ENCODE measurements around the gene ESYT1.

ESYT1 gene

DNA sequence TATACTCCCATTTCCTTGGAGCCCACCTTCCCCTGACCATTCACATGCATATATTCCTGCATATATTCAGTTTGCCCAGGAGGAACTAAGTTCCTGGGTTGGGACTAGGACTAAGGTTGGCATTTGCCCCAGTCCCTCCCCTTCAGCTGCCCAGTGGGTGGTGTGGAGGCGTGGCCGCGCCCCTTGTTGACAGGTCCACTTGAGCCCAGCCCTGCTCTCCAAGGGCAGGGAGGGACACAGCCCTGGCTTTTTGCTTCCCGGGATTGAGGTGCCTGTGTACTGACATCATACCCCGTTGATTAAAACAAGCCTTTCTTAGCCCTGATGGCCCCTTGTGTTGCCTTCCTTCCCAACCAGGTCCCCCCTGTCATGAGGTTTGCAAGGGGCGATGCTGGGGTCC, 40.8 kb upstream of the ESYT1 start:
- H3K4me3 ChIP-seq (ENCODE audit: low read depth, low read length) = no peak overlapping the region
- TF ChIP-seq, protein P1, sequence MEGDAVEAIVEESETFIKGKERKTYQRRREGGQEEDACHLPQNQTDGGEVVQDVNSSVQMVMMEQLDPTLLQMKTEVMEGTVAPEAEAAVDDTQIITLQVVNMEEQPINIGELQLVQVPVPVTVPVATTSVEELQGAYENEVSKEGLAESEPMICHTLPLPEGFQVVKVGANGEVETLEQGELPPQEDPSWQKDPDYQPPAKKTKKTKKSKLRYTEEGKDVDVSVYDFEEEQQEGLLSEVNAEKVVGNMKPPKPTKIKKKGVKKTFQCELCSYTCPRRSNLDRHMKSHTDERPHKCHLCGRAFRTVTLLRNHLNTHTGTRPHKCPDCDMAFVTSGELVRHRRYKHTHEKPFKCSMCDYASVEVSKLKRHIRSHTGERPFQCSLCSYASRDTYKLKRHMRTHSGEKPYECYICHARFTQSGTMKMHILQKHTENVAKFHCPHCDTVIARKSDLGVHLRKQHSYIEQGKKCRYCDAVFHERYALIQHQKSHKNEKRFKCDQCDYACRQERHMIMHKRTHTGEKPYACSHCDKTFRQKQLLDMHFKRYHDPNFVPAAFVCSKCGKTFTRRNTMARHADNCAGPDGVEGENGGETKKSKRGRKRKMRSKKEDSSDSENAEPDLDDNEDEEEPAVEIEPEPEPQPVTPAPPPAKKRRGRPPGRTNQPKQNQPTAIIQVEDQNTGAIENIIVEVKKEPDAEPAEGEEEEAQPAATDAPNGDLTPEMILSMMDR (IDR thresholded peaks at IDR 0.05; ENCODE audit: borderline replicate concordance, insufficient read depth, low read depth, low read length) = no peak

DNA sequence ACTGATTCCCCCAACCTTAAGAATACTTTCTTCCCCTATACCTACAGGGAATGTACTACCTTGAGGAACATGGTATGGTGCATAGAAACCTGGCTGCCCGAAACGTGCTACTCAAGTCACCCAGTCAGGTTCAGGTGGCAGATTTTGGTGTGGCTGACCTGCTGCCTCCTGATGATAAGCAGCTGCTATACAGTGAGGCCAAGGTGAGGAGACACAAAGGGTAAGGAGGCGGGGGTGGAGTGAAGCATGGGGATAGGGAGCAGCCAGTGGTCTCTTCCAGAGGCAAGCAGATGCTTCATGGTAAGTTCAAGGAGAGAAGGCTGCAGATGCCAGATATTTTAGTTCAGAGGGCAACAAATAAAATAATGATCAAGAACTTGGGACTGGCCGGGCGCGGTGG, 30.3 kb upstream of the ESYT1 start:
- no peak overlapping the region for H3K4me3 ChIP-seq (ENCODE audit: low read depth, low read length)
- TF ChIP-seq, protein P1 (IDR thresholded peaks at IDR 0.05; ENCODE audit: borderline replicate concordance, insufficient read depth, low read depth, low read length) = no peak

DNA sequence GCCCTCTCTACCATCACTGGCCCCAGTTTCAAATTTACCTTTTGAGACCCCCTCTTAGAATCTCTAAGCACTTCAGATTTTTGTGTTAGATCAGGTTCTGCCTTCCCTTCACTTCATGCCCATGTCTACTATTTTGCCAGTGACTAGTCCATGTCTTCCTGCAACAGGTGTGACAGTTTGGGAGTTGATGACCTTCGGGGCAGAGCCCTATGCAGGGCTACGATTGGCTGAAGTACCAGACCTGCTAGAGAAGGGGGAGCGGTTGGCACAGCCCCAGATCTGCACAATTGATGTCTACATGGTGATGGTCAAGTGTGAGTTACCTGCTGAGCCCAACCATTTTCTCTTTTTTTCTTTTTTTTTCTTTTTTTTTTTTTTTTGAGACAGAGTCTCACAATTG, 29.5 kb upstream of the ESYT1 start:
- TF ChIP-seq, protein P1 (IDR thresholded peaks at IDR 0.05; ENCODE audit: borderline replicate concordance, insufficient read depth, low read depth, low read length) = no peak

DNA sequence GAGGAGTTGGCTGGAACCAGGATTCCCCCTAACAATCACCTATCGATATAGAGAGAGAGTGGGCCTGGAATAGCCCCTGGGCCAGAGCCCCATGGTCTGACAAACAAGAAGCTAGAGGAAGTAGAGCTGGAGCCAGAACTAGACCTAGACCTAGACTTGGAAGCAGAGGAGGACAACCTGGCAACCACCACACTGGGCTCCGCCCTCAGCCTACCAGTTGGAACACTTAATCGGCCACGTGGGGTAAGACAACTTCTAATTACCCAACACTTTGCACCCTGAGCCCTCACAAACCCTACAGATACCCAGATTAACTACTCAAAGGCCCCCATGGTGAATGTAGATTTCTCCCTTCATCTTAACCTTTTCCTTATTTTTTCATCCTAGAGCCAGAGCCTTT, 28.3 kb upstream of the ESYT1 start:
- TF ChIP-seq, protein P1 (IDR thresholded peaks at IDR 0.05; ENCODE audit: borderline replicate concordance, insufficient read depth, low read depth, low read length) = no peak
- no peak overlapping the region for H3K4me3 ChIP-seq (ENCODE audit: low read depth, low read length)

More for the DNA sequence above, 29.5 kb upstream of the ESYT1 start:
- no peak overlapping the region for H3K4me3 ChIP-seq (ENCODE audit: low read depth, low read length)

DNA sequence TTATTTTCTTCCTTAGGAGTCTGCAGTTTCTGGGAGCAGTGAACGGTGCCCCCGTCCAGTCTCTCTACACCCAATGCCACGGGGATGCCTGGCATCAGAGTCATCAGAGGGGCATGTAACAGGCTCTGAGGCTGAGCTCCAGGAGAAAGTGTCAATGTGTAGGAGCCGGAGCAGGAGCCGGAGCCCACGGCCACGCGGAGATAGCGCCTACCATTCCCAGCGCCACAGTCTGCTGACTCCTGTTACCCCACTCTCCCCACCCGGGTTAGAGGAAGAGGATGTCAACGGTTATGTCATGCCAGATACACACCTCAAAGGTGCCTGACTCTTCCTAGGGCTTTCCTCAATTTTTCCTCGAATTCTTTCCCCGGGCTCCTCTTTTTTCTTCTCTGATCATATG, 27.0 kb upstream of the ESYT1 start:
- H3K4me3 ChIP-seq (ENCODE audit: low read depth, low read length) = no peak overlapping the region
- TF ChIP-seq, protein P1 (IDR thresholded peaks at IDR 0.05; ENCODE audit: borderline replicate concordance, insufficient read depth, low read depth, low read length) = no peak

DNA sequence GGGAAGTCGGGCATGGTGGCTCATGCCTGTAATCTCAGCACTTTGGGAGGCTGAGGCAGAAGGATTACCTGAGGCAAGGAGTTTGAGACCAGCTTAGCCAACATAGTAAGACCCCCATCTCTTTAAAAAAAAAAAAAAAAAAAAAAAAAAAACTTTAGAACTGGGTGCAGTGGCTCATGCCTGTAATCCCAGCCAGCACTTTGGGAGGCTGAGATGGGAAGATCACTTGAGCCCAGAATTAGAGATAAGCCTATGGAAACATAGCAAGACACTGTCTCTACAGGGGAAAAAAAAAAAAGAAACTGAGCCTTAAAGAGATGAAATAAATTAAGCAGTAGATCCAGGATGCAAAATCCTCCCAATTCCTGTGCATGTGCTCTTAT, 25.4 kb upstream of the ESYT1 start:
- TF ChIP-seq, protein P1 (IDR thresholded peaks at IDR 0.05; ENCODE audit: borderline replicate concordance, insufficient read depth, low read depth, low read length) = no peak

DNA sequence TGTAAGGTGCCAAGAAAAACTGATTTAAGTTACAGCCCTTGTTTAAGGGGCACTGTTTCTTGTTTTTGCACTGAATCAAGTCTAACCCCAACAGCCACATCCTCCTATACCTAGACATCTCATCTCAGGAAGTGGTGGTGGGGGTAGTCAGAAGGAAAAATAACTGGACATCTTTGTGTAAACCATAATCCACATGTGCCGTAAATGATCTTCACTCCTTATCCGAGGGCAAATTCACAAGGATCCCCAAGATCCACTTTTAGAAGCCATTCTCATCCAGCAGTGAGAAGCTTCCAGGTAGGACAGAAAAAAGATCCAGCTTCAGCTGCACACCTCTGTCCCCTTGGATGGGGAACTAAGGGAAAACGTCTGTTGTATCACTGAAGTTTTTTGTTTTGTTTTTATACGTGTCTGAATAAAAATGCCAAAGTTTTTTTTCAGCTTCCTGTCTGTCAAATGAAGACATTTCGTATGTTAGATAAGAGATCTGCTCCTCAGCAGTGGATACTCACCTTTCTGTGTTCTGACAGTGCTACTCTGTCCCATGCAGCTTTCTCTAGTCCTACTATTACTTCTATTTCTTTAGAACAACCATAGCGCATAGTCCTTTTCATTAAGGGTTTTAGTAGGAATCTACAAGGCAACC, 24.9 kb upstream of the ESYT1 start:
- peak overlapping the region; percentile 58 for H3K4me3 ChIP-seq (ENCODE audit: low read depth, low read length)
- TF ChIP-seq, protein P1 (IDR thresholded peaks at IDR 0.05; ENCODE audit: borderline replicate concordance, insufficient read depth, low read depth, low read length) = no peak

More for the DNA sequence above, 25.4 kb upstream of the ESYT1 start:
- H3K4me3 ChIP-seq (ENCODE audit: low read depth, low read length) = no peak overlapping the region
